CD14-positive monocyte (primary cell): ENCODE measurements around the gene UBXN1. TPM values are rescaled to one million over a fixed set of nuclear protein-coding genes. Genes with fewer than 3 reads are reported as not detected.

ENCODE experiments used
- DNase-seq, 3 donors: peaks; one replicate each; pipeline ENCODE4 v3.0.0-alpha.2; 2011 to 2022
- H2AFZ ChIP-seq: 2 replicates; pipeline ENCODE4 v1.6.0; 2012; ENCODE audit warnings: mild to moderate bottlenecking, low read depth, low read length, inconsistent platforms; ENCODE audit not compliant: insufficient read depth, poor library complexity, severe bottlenecking
- H3K27ac ChIP-seq, 2 donors: 1 replicate in 1 of 2; 2 replicates in 1 of 2; pipeline ENCODE4 v1.5.1; 2012 to 2013; ENCODE audit warnings: low read length in 2 of 2, control low read depth in 1 of 2, inconsistent platforms in 1 of 2, low read depth in 1 of 2, mild to moderate bottlenecking in 1 of 2
- H3K27me3 ChIP-seq, 2 donors: one replicate each; pipeline versions ENCODE4 v1.6.0 to v1.6.1; 2011 to 2013; ENCODE audit warnings: low read length in 2 of 2; ENCODE audit not compliant: control insufficient read depth in 2 of 2, insufficient read depth in 2 of 2
- H3K36me3 ChIP-seq, 2 donors: replicated peaks in 1 of 2; 1 replicate in 1 of 2; 2 replicates in 1 of 2; pipeline versions ENCODE4 v1.5.1 to v1.6.1; 2012 to 2013; ENCODE audit warnings: low read length in 2 of 2, control low read depth in 1 of 2, inconsistent platforms in 1 of 2, mild to moderate bottlenecking in 1 of 2; ENCODE audit not compliant: insufficient read depth in 2 of 2, control insufficient read depth in 1 of 2
- H3K4me1 ChIP-seq, 2 donors: 1 replicate in 1 of 2; 2 replicates in 1 of 2; pipeline versions ENCODE4 v1.5.1 to v1.6.1; 2012 to 2013; ENCODE audit warnings: low read length in 2 of 2, control low read depth in 1 of 2, inconsistent platforms in 1 of 2, mild to moderate bottlenecking in 1 of 2, moderate library complexity in 1 of 2; ENCODE audit not compliant: insufficient read depth in 2 of 2, control insufficient read depth in 1 of 2
- H3K4me2 ChIP-seq: replicated peaks from 2 replicates; pipeline ENCODE3; 2012; ENCODE audit warnings: low read length, moderate library complexity, mild to moderate bottlenecking; ENCODE audit not compliant: poor library complexity, severe bottlenecking; ENCODE audit errors: extremely low read depth
- H3K4me3 ChIP-seq, 3 experiments: fragments of 200-600 bp in 1 of 3; sonication (generic) in 1 of 3; replicated peaks in 1 of 3; 1 replicate in 2 of 3; 2 replicates in 1 of 3; pipeline ENCODE4 v1.5.1; 2011 to 2013; ENCODE audit warnings: low read length in 3 of 3, mild to moderate bottlenecking in 3 of 3, control low read depth in 2 of 3, low read depth in 2 of 3, inconsistent platforms in 1 of 3, moderate library complexity in 1 of 3
- H3K79me2 ChIP-seq: 2 replicates; pipeline ENCODE4 v1.6.0; 2012; ENCODE audit warnings: mild to moderate bottlenecking, control low read depth, inconsistent platforms, low read length, moderate library complexity; ENCODE audit not compliant: insufficient read depth
- H3K9ac ChIP-seq: 2 replicates; pipeline ENCODE4 v1.6.0; 2017; ENCODE audit warnings: low read length, mild to moderate bottlenecking; ENCODE audit not compliant: insufficient read depth, poor library complexity, severe bottlenecking
- H3K9me3 ChIP-seq, 2 donors: replicated peaks in 1 of 2; 1 replicate in 1 of 2; 2 replicates in 1 of 2; pipeline versions ENCODE4 v1.5.1 to v1.6.1; 2012 to 2013; ENCODE audit warnings: low read length in 2 of 2, control low read depth in 1 of 2; ENCODE audit not compliant: control insufficient read depth in 1 of 2, insufficient read depth in 1 of 2
- H4K20me1 ChIP-seq: 2 replicates; pipeline ENCODE4 v1.6.0; 2012; ENCODE audit warnings: mild to moderate bottlenecking, low read length, control low read depth, moderate library complexity; ENCODE audit not compliant: insufficient read depth
- H3K27ac Mint-ChIP-seq, 7 donors: one replicate each; pipeline ENCODE4 v1.8.0; 2020; ENCODE audit warnings: mild to moderate bottlenecking in 7 of 7, mixed read lengths in 7 of 7, moderate library complexity in 6 of 7, inconsistent platforms in 2 of 7
- H3K27me3 Mint-ChIP-seq, 3 donors: one replicate each; pipeline ENCODE4 v1.8.0; 2021 to 2022; ENCODE audit warnings: low read depth in 3 of 3, mild to moderate bottlenecking in 3 of 3, mixed read lengths in 3 of 3, moderate library complexity in 3 of 3, inconsistent platforms in 1 of 3
- H3K36me3 Mint-ChIP-seq, 2 donors: one replicate each; pipeline ENCODE4 v1.8.0; 2020; ENCODE audit warnings: mixed read lengths in 2 of 2, inconsistent platforms in 1 of 2, mild to moderate bottlenecking in 1 of 2
- H3K4me1 Mint-ChIP-seq: one replicate; pipeline ENCODE4 v1.8.0; 2020; ENCODE audit warnings: mild to moderate bottlenecking, mixed read lengths
- H3K4me3 Mint-ChIP-seq, 2 donors: one replicate each; pipeline ENCODE4 v1.8.0; 2020; ENCODE audit warnings: mild to moderate bottlenecking in 2 of 2, mixed read lengths in 2 of 2, moderate library complexity in 1 of 2
- H3K9me3 Mint-ChIP-seq, 7 donors: one replicate each; pipeline ENCODE4 v1.8.0; 2020 to 2022; ENCODE audit warnings: mixed read lengths in 7 of 7, mild to moderate bottlenecking in 6 of 7, moderate library complexity in 6 of 7, inconsistent platforms in 2 of 7
- WGBS: methylation state at CpG from one replicate; pipeline ENCODE4 v1.1.5; 2013; ENCODE audit warnings: missing lambda C conversion rate; ENCODE audit not compliant: insufficient coverage; 5-methylcytosine and 5-hydroxymethylcytosine counted together
- intact Hi-C, 2 donors: fragments of 100-400 bp; cut with micrococcal nuclease; formaldehyde crosslinking; loops; one replicate each; pipeline versions ENCODE4 v1.15.0 to v1.15.1; 2023
- polyA plus RNA-seq, 3 donors: library from polyadenylated mRNA; depleted of rRNA in 1 of 3; unstranded in 2 of 3; stranded (reverse) in 1 of 3; fragments of 300-500 nt in 2 of 3; fragments of >200 nt in 1 of 3; fragmentation: Illumina TruSeq in 2 of 3; gene quantifications; 1 replicate in 2 of 3; 2 replicates in 1 of 3; pipeline ENCODE4 v1.2.3, GENCODE V29; 2012 to 2021
- TF ChIP-seq, protein P1 (sequence below): fragments of 200-600 bp; IDR thresholded peaks from one replicate; pipeline ENCODE4 v1.8.0; 2022; ENCODE audit warnings: antibody characterized with exemption, mild to moderate bottlenecking

The UBXN1 gene
- polyA plus RNA-seq, 3 donors, result 93.9 to 147 (median 106) TPM

DNA sequence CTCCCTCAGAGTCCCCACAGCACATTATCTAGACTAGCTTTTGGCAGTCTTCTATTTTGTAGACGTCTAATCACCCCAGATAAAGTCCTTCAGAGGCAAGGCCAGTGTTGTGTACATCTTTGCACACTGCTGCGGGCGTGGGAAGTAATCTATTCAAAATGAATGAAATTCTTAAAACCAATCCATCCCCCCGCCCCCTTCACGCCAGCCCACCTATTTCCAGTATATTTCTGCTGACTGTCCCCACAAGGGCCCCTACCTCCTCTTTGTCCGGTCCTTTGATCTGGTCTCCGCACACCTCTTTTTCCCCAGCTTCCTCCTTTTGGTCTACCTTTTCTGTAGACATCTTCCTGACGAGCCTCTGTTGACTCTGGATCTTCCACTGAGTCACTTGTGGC, 28.0 kb upstream of the UBXN1 start:
- WGBS, result 93% methylated on average over 7 of the region's 8 CpGs
- Histone ChIP-seq H4K20me1 (no peaks in the 10 kb centered on the region), H3K79me2 (peaks cover 10% of the 10 kb centered on the region), H2AFZ (peak overlapping the region; percentile 96), H3K27me3 (no peaks in the 10 kb centered on the region), H3K36me3 (peaks cover 11 to 15% of the 10 kb centered on the region in 2 donors), H3K4me2 (peak overlapping the region; percentile 93), H3K27ac (peak overlapping the region; percentile 28 to 29), H3K9me3 (no peaks in the 10 kb centered on the region), H3K4me1 (peaks cover 66 to 82% of the 10 kb centered on the region in 2 donors), H3K4me3 (peak overlapping the region in 2 of 3 experiments; percentile 42 to 91), H3K9ac (no peak overlapping the region)
- Mint-ChIP-seq H3K4me3 (peak overlapping the region; percentile 72 to 82), H3K4me1 (peaks cover 57% of the 10 kb centered on the region), H3K27me3 (no peaks in the 10 kb centered on the region), H3K36me3 (peaks cover 8 to 20% of the 10 kb centered on the region in 2 donors), H3K27ac (peak overlapping the region in 6 of 7 donors; percentile 7 to 92 (median 81)), H3K9me3 (peaks cover 0 to 3% (median 0%) of the 10 kb centered on the region in 7 donors)
- DNase-seq, result no peak
- intact Hi-C loops, result loop anchor here (5.0 to 10.0 kb wide), 2 partner anchors 55 to 112 kb away; partner anchors contain the start of genes TUT1 (in 2 of the 2) and INTS5 (in 1 of the 2)
- TF ChIP-seq, protein P1, sequence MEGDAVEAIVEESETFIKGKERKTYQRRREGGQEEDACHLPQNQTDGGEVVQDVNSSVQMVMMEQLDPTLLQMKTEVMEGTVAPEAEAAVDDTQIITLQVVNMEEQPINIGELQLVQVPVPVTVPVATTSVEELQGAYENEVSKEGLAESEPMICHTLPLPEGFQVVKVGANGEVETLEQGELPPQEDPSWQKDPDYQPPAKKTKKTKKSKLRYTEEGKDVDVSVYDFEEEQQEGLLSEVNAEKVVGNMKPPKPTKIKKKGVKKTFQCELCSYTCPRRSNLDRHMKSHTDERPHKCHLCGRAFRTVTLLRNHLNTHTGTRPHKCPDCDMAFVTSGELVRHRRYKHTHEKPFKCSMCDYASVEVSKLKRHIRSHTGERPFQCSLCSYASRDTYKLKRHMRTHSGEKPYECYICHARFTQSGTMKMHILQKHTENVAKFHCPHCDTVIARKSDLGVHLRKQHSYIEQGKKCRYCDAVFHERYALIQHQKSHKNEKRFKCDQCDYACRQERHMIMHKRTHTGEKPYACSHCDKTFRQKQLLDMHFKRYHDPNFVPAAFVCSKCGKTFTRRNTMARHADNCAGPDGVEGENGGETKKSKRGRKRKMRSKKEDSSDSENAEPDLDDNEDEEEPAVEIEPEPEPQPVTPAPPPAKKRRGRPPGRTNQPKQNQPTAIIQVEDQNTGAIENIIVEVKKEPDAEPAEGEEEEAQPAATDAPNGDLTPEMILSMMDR, result no peak

DNA sequence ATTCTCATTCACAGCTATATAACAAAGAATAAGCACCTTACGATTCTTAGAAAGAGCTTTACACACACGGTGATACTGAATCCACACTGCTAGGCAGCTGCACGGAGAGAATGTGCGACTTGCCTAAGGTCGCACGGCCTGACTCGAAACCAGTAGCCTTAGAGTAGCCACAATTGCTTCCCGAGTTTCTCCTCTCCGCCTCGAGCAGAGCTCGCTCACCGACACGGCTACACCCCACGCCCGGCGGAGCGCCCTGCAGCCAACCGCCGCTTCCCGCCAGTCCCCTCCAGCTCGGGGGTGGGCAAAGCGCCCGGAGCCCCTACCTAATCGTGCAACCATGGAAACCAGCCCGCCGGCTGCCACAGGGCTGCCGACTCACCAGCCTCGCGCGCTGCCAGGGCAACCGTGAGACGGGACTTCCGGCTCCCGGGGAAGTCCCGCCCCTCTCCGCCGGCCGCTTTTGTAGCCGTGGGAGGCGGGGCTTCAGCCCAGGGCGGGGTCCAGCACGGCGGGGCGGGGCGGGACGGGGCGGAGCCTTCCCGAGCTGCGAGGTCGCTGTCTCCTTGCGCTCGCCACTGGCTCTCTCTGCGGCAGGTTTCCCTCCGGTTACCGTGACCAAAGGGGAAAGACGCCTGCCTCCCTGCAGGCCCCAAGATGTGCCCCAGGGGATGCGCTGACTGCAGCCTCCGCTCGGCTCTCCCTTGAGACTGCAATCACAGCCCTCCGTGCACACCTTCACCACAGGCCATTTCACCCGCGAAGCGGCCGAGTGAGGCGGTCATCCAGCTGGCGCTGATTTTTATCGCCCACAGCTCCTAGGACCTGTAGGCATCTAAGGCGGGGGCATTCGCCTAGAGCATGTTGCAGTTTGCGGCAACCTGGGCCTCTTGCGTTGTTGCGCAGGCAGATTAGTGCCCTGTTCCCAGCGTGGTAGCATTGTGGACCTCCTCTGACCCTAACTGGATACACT, 27.3 kb upstream of the UBXN1 start:
- TF ChIP-seq, protein P1, result no peak
- peaks cover 67 to 85% of the 10 kb centered on the region in 2 donors for H3K4me1 ChIP-seq
- Mint-ChIP-seq H3K36me3 (peaks cover 12 to 22% of the 10 kb centered on the region in 2 donors), H3K27ac (peak overlapping the region; percentile 89 to 99 (median 94)), H3K27me3 (no peaks in the 10 kb centered on the region), H3K4me3 (peak overlapping the region; percentile 89 to 92), H3K4me1 (peaks cover 57% of the 10 kb centered on the region), H3K9me3 (peaks cover 0 to 3% (median 0%) of the 10 kb centered on the region in 7 donors)
- intact Hi-C loops, result loop anchor here (5.0 to 10.0 kb wide), 2 partner anchors 54 to 111 kb away; partner anchors contain the start of genes TUT1 (in 2 of the 2) and INTS5 (in 1 of the 2)
- H3K4me3 ChIP-seq, result peak overlapping the region; percentile 70 to 91 (median 84)
- no peaks in the 10 kb centered on the region for H3K9me3 ChIP-seq
- no peaks in the 10 kb centered on the region for H4K20me1 ChIP-seq
- H3K27me3 ChIP-seq, result no peaks in the 10 kb centered on the region
- H3K9ac ChIP-seq, result peak overlapping the region; percentile 75
- peak overlapping the region; percentile 93 for H3K4me2 ChIP-seq
- peak overlapping the region; percentile 96 for H2AFZ ChIP-seq
- peak overlapping the region; percentile 78 to 85 for H3K27ac ChIP-seq
- 7% methylated on average over 73 of the region's 73 CpGs for WGBS
- DNase-seq, result peak; percentile 89 to 93 (median 91)
- H3K36me3 ChIP-seq, result peaks cover 6 to 9% of the 10 kb centered on the region in 2 donors
- H3K79me2 ChIP-seq, result peaks cover 10% of the 10 kb centered on the region
